22Rv1 (cell line): Measurements from ENCODE around the gene PRDM16.

ENCODE experiments used
- H3K27ac ChIP-seq: fragments of 450-650 bp; 2 replicates; pipeline ENCODE4 v1.5.1; 2017
- ZFX ChIP-seq: fragments of 450-650 bp; IDR thresholded peaks from 2 replicates; pipeline ENCODE4 v1.6.1; 2017; ENCODE audit warnings: antibody characterized with exemption, borderline replicate concordance
- TF ChIP-seq, protein P1 (sequence below): fragments of 450-650 bp; IDR thresholded peaks from 2 replicates; pipeline ENCODE4 v1.5.1; 2017; ENCODE audit warnings: mild to moderate bottlenecking

Gene PRDM16

DNA sequence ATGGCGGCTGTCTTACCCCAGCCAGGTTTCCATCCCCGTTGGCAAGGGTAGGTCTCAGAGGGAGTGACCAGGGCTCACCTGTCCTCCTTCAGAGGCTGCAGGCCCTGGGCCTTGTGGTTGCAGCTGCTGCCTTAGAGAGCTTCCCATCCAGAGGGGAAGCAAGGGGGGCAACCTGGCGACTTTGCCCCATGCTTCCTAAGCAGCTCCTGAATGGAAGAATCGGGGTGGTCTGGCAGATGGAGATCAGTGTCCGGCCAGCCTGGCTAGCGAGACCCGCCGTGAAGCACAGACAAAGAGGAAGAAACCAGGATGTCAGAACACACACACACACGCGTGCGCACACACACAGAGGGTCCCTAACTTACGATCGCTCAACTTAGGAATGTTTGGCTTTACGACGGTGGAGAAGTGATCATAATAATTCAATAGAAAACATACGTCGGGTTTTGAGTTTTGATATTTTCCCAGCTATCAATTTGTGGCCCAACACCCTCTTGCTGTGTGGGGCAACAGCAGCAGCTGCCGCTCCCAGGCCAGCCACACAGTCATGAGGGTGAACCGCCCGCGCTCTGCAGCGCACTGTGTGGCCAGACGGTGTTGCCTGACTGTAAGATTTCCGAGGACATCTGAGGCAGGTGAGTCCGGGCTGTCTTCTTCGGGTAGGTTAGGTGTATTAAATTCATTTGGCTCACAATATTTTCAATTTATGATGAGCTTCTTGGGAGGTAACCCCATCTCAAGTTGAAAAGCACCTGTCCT, 272.4 kb downstream of the PRDM16 start:
- H3K27ac ChIP-seq: no peak overlapping the region
- TF ChIP-seq, protein P1, sequence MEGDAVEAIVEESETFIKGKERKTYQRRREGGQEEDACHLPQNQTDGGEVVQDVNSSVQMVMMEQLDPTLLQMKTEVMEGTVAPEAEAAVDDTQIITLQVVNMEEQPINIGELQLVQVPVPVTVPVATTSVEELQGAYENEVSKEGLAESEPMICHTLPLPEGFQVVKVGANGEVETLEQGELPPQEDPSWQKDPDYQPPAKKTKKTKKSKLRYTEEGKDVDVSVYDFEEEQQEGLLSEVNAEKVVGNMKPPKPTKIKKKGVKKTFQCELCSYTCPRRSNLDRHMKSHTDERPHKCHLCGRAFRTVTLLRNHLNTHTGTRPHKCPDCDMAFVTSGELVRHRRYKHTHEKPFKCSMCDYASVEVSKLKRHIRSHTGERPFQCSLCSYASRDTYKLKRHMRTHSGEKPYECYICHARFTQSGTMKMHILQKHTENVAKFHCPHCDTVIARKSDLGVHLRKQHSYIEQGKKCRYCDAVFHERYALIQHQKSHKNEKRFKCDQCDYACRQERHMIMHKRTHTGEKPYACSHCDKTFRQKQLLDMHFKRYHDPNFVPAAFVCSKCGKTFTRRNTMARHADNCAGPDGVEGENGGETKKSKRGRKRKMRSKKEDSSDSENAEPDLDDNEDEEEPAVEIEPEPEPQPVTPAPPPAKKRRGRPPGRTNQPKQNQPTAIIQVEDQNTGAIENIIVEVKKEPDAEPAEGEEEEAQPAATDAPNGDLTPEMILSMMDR: no peak
- no peak for TF ChIP-seq ZFX

DNA sequence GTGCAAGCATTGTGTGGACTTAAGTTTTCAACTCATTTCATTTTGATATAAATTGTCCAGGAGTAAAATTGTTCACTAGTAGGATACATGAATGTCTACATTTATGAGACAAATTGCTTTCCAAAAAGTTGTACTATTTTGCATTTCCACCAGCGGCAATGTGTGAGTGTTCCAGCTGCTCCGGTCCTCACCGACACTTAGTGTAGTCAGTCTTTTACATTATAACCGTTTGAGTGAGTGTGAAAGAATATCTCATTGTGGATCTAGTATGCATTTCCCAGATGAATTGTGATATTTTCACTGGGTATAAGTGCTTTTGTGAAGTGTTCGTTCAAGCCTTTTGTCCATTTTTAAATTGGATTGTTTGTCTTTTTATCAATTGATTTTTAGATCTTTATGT, 274.0 kb downstream of the PRDM16 start:
- H3K27ac ChIP-seq: no peak overlapping the region
- TF ChIP-seq, protein P1: no peak
- TF ChIP-seq ZFX: no peak

- no peak for TF ChIP-seq ZFX
- TF ChIP-seq, protein P1: no peak
- no peak overlapping the region for H3K27ac ChIP-seq
These were observed 275.4 kb downstream of the PRDM16 start for GRCh38 chr1:3344395-3344794.

DNA sequence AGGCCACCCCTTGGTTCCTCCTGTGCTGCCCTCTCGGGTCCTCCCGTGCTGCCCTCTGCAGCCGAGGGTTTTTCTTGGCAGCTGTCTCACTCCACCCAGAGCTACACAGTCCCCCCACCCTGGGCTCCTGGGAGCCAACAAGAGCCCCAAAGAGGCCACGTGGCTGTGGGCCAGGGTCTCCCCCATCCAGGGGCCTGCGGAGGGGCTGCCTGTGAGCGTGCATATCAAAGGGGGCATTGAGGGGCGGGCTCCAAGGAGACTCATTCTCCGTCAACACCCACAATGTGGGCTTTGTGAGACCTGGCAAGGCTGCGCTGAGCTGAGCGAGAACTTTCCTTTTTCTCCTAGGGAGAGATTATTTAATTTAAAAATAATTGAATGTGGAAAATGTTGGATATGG, 276.8 kb downstream of the PRDM16 start:
- no peak overlapping the region for H3K27ac ChIP-seq
- TF ChIP-seq, protein P1: no peak
- TF ChIP-seq ZFX: no peak

GRCh38 chr1:3346478-3346877, 277.5 kb downstream of the PRDM16 start:
- TF ChIP-seq, protein P1: no peak
- H3K27ac ChIP-seq: no peak overlapping the region

- no peak for TF ChIP-seq ZFX
- TF ChIP-seq, protein P1: no peak
- H3K27ac ChIP-seq: no peak overlapping the region
These were observed 278.4 kb downstream of the PRDM16 start for GRCh38 chr1:3347257-3348020.
